ENCODE measurements around the gene KRTDAP. TPM values are rescaled to one million over a fixed set of nuclear protein-coding genes. Genes with fewer than 3 reads are reported as not detected.

Gene KRTDAP
- total RNA-seq, 1 donor from 2014 or later: 4.8 TPM

DNA sequence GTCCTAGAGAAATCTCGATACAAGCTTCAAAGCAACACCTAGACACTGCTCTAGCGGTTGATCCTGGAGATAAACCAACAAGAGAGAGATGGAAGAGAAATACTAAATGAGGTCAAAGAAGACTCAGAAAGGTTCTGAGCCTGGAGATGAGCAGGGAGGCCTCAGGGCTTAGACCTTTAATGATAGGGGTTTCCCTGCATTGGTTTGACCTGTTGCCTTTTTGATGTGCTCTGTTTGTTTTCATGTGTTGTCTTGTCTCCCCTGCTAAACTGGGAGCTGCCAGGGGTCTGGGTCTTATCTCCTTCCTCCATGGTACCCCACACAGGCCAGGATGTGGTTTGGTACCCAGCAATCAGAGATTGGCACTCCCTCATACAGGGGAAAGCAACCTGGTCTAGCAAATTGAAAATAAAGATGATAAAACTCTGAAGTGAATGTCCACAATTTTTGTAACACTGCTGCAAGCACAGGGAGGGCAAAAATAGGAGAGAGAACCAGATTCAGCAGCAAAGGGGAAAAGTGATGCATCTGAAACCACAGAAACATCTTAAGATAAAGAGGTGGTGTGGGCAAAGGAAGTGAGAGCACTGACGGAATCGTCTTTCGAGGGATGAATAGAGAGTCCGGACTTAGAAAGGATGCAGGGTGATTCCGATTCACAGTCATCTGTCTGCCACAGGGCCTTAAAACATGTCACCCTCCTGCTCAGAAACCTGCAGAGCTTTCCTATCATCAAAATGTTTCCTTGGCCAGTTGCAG, 38.7 kb downstream of the KRTDAP start:
- Mint-ChIP-seq H3K4me1 (ENCODE audit: low read depth) (peaks cover 8% of the 10 kb centered on the region), H3K27ac (no peak overlapping the region), H3K27me3 (peaks cover 25% of the 10 kb centered on the region), H3K36me3 (ENCODE audit: insufficient read depth) (no peaks in the 10 kb centered on the region), H3K9me3 (ENCODE audit: low read depth) (no peaks in the 10 kb centered on the region), H3K4me3 (ENCODE audit: low read depth) (no peak overlapping the region)
- DNase-seq (ENCODE audit: low spot score, unreplicated experiment): no peak
- TF ChIP-seq, protein P1, sequence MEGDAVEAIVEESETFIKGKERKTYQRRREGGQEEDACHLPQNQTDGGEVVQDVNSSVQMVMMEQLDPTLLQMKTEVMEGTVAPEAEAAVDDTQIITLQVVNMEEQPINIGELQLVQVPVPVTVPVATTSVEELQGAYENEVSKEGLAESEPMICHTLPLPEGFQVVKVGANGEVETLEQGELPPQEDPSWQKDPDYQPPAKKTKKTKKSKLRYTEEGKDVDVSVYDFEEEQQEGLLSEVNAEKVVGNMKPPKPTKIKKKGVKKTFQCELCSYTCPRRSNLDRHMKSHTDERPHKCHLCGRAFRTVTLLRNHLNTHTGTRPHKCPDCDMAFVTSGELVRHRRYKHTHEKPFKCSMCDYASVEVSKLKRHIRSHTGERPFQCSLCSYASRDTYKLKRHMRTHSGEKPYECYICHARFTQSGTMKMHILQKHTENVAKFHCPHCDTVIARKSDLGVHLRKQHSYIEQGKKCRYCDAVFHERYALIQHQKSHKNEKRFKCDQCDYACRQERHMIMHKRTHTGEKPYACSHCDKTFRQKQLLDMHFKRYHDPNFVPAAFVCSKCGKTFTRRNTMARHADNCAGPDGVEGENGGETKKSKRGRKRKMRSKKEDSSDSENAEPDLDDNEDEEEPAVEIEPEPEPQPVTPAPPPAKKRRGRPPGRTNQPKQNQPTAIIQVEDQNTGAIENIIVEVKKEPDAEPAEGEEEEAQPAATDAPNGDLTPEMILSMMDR (IDR thresholded peaks at IDR 0.05; ENCODE audit: unreplicated experiment): no peak

DNA sequence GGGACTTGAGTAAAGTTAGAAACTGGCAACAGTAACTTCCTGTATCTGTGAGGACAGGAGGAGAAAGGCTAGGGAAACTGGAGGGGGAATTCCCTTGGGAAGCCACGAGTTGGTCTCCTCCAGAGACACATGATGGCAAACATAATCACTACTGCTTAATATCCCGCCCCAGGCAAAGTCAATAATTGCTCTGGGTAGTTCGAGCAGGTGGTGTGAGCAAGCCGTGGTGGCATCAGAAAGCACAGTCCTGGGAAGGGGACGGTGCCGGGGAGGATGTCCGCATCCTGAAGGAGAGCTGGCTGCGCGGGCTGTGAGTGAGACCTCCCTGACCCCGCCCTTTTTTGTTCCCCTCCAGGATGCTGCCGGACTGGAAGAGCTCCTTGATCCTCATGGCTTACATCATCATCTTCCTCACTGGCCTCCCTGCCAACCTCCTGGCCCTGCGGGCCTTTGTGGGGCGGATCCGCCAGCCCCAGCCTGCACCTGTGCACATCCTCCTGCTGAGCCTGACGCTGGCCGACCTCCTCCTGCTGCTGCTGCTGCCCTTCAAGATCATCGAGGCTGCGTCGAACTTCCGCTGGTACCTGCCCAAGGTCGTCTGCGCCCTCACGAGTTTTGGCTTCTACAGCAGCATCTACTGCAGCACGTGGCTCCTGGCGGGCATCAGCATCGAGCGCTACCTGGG, 40.8 kb downstream of the KRTDAP start:
- Mint-ChIP-seq H3K27ac (no peak overlapping the region), H3K9me3 (ENCODE audit: low read depth) (no peaks in the 10 kb centered on the region), H3K27me3 (peaks cover 39% of the 10 kb centered on the region), H3K36me3 (ENCODE audit: insufficient read depth) (no peaks in the 10 kb centered on the region), H3K4me1 (ENCODE audit: low read depth) (peaks cover 9% of the 10 kb centered on the region), H3K4me3 (ENCODE audit: low read depth) (no peak overlapping the region)
- DNase-seq (ENCODE audit: low spot score, unreplicated experiment): no peak
- TF ChIP-seq, protein P1 (IDR thresholded peaks at IDR 0.05; ENCODE audit: unreplicated experiment): no peak

DNA sequence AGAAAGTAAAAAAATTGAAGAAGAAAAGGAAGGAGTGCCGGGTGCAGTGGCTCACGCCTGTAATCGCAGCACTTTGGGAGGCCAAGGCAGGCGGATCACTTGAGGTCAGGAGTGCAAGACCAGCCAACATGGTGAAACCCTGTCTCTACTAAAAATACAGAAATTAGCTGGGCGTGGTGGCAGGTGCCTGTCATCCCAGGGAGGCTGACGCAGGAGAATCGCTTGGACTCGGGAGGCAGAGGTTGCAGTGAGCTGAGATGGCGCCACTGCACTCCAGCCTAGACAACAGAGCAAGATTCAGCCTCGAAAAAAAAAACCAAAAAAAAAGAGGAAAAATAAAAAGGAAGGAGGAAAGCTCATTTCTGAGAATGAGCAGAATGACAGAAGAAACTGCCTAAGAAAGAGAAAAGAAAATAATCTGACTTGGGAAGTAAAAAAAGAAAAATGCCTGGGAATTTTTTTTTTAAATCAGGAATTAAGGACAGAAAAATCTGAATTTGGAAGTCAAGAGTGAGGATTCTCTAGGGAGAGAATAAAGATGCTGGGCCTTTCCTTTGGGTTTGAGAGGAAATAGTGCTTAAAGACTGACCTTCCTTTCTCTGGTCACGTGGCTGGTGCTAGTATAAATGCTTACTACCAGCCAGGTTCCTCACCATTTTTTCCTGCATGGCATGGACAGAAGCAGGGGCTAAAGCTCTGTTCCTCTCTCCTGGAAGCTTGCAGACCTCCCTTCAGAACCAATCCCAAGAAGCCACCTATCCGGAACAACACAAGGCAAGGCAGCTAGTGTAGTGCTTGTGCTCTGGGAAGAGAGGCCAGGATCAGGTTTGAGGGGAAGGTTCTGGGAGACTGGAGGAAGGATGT, 42.4 kb downstream of the KRTDAP start, which contains the start of gene FFAR2:
Gene FFAR2, plus strand, starts transcription at position 652 of the 864 bp plus-strand sequence. CDS start 1,458 bp downstream, outside the sequence.
- Mint-ChIP-seq H3K27me3 (peaks cover 39% of the 10 kb centered on the region), H3K36me3 (ENCODE audit: insufficient read depth) (no peaks in the 10 kb centered on the region), H3K4me3 (ENCODE audit: low read depth) (no peak within 1 kb of the TSS), H3K27ac (no peak within 1 kb of the TSS), H3K9me3 (ENCODE audit: low read depth) (no peaks in the 10 kb centered on the region), H3K4me1 (ENCODE audit: low read depth) (peaks cover 9% of the 10 kb centered on the region)
- no peak for DNase-seq (ENCODE audit: low spot score, unreplicated experiment)
- TF ChIP-seq, protein P1 (IDR thresholded peaks at IDR 0.05; ENCODE audit: unreplicated experiment): no peak

DNA sequence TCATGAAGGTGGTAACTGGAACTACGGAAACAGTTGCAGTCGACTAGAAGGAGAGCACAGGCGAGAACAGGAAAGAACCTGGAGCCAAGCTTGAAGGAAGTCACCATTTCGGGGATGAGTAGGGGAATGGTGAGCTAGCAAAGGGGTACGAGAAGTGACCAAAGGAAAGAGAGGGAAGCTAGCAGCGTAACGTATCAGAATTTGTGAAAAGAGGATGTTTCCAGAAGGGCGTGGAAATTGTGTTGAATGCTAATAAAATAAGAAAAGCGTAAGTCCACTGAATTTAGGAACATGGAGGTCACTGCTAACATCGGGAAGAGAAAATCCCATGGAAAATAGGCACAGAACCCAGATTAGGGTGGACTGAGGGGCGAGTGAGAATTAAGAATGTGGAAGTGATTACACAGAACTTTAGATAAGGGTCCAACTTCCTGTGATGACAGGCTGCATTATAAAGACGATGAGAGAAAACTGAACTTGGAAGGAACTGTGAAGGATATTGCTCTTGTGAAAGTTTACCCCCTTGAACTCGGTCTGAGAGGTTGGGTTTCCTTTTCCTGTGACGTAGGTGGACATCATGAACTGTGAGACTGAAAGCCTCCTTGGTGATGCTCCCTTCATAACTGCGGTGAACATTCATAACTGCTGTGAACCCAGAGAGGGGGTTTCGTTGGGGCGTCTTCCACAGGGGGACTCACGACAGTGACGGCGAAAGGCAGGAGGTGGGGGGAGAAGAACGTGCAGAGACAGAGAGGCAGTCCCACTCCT, 44.3 kb downstream of the KRTDAP start:
- H3K9me3 Mint-ChIP-seq (ENCODE audit: low read depth): no peaks in the 10 kb centered on the region
- peaks cover 36% of the 10 kb centered on the region for H3K27me3 Mint-ChIP-seq
- TF ChIP-seq, protein P1 (IDR thresholded peaks at IDR 0.05; ENCODE audit: unreplicated experiment): no peak

More for the DNA sequence above, 44.3 kb downstream of the KRTDAP start:
- Mint-ChIP-seq H3K36me3 (ENCODE audit: insufficient read depth) (no peaks in the 10 kb centered on the region), H3K4me1 (ENCODE audit: low read depth) (peaks cover 9% of the 10 kb centered on the region), H3K27ac (no peak overlapping the region), H3K4me3 (ENCODE audit: low read depth) (no peak overlapping the region)
- no peak for DNase-seq (ENCODE audit: low spot score, unreplicated experiment)
